ENCODE results near the gene ZSWIM4.

Gene ZSWIM4

GRCh38 chr19:13814550-13814949, 19.3 kb downstream of the ZSWIM4 start:
- DNase-seq: no peak

DNA sequence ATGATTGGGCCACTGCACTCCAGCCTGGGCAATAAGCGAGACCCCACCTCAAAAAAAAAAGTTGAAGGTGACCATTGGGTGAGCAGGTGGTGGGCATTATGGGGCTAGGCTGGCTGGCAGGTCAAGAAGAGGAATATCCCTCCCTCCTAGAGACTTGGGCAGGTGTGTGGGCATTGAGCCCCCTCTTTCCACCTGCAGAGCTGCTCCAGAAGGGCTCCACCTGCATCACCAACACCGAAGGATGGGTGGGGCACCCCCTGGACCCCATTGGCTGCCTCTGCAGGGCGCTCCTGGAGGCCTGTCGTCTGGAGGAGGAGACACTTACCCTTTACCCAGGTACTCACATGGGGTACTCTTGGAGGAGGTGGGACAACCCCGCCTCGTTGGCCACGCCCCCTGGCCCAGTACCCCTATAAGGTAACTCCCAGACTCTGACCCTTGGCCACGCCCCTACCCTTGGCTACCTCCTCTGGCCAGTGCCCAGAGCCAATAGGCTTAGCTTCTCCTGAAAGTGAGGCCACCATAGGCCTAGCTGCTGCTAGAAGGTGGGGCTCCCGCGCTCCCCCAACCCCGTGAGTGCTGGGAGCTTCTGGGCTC, 21.9 kb downstream of the ZSWIM4 start:
- DNase-seq: no peak

- no peak for DNase-seq
Measured at GRCh38 chr19:13817615-13818371, 22.6 kb downstream of the ZSWIM4 start.

- DNase-seq: no peak
Measured at GRCh38 chr19:13819238-13819637, 24.0 kb downstream of the ZSWIM4 start.

DNA sequence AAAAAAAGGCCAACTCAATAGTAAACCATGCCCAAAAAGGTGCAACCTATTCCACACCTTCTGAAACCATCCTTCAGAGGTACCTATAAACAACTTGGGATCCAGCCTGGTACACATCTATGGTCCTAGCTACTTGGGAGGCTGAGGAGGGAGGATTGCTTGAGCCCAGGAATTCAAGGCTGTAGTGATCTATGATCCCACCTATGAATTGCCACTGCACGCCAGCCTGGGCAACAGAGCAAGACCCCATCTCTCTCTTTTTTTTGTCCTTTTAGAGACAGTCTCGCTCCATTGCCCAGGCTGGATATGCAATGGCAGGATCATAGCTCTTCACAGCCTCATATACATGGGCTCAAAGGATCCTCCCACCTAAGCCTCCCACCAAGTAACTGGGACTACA, 26.0 kb downstream of the ZSWIM4 start:
- DNase-seq: no peak

GRCh38 chr19:13823256-13823655, 28.0 kb downstream of the ZSWIM4 start:
- no peak for DNase-seq

DNA sequence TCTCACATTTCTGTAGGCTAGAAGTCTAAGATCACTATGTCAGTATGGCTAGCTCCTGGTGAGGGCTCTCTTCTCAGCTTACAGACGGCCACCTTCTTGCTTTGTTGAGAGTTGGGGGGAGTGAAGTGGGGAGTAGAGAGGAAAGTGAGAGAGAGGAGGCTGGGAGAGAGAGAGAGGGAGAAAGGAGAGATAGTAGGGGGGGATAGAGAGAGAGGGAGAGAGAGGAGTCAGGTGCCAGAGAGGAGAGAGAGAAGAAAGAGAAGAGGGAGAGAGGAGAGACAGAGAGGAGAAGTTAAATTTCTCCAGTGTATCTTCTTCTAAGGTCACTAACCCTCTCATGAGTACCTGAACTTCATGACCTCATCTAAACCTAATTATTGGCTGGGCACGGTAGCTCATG, 28.7 kb downstream of the ZSWIM4 start:
- no peak for DNase-seq

DNA sequence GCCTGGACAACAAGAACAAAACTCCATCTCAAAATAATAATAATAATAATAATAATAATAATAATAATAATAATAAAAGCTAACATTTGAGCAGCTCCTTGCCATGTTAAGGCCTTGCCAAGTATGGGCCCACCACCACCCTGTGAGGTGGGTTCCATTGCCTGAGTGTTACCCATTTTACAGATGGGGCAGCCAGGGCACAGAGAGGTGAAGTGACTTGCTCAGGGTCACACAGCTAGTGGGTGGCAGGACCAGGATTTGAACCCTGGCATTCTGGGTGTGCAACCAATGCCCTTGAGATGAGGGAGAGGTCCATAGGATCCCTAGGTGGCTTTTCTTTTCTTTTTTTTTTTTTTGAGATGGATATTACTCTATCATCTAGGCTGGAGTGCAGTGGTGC, 29.5 kb downstream of the ZSWIM4 start:
- no peak for DNase-seq

- DNase-seq: no peak
Measured at GRCh38 chr19:13825489-13826441, 30.5 kb downstream of the ZSWIM4 start.

DNA sequence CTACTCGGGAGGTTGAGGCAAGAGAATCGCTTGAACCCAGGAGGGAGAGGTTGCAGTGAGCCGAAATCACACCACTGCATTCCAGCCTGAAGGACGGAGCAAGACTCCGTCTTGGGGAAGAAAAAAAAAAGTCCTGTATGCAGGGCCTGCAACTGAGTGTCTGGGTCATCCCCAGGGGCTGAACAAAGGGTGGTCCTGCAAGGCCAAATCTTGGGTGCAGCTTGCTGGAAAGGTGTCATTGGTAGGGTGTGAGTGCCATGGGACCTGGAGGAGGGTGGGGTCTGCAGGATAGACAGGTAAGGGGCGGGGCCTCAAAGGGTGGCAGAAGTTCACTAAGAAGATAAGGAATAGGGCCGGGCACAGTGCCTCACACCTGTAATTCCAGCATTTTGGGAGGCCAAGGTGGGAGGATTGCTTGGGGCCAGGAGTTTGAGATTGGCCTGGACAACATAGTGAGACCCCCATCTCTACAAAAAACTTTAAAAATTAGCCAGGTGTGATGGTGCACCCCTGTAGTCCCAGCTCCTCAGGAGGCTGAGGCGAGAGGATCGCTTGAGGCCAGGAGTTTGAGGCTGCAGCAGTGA, 31.5 kb downstream of the ZSWIM4 start:
- no peak for DNase-seq

GRCh38 chr19:13827656-13828055, 32.4 kb downstream of the ZSWIM4 start:
- DNase-seq: no peak

GRCh38 chr19:13830114-13830740, 35.0 kb downstream of the ZSWIM4 start:
- peak; percentile 1 for DNase-seq

DNA sequence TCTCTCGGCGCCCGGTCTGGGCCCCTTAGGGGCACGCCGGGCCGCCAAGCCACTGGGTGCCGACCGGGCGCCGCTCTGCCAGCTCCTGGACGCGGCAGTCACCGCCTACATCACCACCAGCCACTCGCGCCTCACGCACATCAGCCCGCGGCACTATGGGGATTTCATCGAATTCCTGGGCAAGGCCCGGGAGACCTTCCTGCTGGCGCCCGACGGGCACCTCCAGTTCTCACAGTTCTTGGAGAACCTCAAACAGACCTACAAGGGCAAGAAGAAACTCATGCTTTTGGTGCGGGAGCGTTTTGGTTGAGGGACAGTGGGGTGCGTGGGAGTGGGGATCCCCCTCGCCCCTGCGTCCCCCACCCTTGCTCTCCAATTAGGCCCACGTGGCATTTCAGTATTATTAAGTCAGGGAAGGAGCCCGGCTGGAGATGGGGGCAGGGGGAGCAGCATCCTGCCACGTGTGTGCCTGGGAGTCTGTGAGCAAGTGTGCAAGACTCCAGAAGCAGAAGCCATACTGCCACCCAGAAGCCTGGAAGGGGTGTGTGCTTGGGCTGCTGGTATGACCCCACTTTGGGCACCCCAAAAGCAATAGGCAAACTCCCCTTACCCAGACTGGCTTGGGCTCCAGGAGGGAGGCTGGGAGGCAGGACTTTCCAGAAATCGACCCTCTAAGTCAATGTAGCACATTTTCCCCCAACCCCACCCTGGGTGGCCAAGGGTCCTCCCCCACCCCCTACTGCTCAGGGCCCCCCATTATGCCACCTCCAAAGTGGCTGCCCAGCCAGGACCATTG, 35.7 kb downstream of the ZSWIM4 start:
- peak; percentile 16 for DNase-seq

GRCh38 chr19:13831537-13832467, 36.6 kb downstream of the ZSWIM4 start:
- DNase-seq: peak; percentile 1

GRCh38 chr19:13833330-13834243, 38.3 kb downstream of the ZSWIM4 start:
- DNase-seq: peak; percentile 78

DNA sequence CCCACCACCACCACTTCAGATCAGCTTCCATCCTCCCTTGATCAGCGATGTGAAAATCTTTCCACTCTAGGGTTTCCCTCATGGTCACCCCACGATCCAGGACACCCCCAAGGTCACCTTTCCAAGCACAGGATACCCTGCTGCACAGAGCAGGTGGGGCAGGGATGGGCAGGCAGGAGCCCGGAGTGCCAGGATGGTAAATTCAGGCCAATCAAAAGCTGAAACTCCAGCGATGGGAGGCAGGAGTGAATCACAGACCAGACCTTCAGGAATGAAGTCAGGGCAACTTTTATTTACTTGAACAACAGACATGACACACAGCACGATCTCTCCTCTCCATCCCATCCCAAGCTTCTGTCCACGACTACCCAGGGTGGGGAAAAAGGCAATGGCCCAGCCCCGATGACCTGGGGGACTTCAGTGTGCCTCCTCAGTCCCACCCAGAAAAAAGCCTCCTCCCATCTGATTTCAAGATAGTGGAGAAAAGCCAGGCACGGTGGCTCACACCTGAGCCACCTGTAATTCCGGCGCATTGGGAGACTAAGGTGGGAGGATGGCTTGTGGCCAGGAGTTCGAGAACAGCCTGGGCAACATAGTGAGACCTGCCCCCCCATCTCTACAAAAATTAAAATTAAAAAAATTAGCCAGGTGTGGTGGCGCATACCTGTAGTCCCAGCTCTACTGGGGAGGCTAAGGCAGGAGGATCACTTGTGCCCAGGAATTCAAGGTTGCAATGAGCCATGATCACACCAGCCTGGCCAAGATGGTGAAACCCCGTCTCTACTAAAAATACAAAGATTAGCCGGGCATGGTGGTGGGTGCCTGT, 39.2 kb downstream of the ZSWIM4 start:
- peak; percentile 23 for DNase-seq

GRCh38 chr19:13835791-13836723, 40.8 kb downstream of the ZSWIM4 start:
- DNase-seq: peak; percentile 4
